Adrenal gland (tissue), 12 donors: ENCODE results near the gene TNIK. TPM values are rescaled to one million over a fixed set of nuclear protein-coding genes. Genes with fewer than 3 reads are reported as not detected.

Experiments used
- DNase-seq, 7 donors: peaks; one replicate each; pipeline ENCODE4 v3.0.0-alpha.2; 2019 to 2020
- H3K27ac ChIP-seq, 5 donors: fragments of 200-600 bp; sonication (generic) in 4 of 5; 1 replicate in 3 of 5; 2 replicates in 2 of 5; pipeline versions ENCODE4 v1.5.1 to v1.8.0; 2016 to 2020; ENCODE audit warnings: mild to moderate bottlenecking in 1 of 5
- H3K27me3 ChIP-seq: fragments of 200-600 bp; 2 replicates; pipeline ENCODE4 v1.8.0; 2021
- H3K36me3 ChIP-seq, 2 donors: fragments of 200-600 bp; replicated peaks in 1 of 2; 1 replicate in 1 of 2; 2 replicates in 1 of 2; pipeline versions ENCODE4 v1.5.1 to v1.8.0; 2018 to 2022
- H3K4me1 ChIP-seq, 2 donors: fragments of 200-600 bp; replicated peaks in 1 of 2; 1 replicate in 1 of 2; 2 replicates in 1 of 2; pipeline versions ENCODE4 v1.5.1 to v1.8.0; 2018 to 2021
- H3K4me3 ChIP-seq, 4 donors: fragments of 200-600 bp; sonication (generic) in 3 of 4; one replicate each; pipeline ENCODE4 v1.5.1; 2016 to 2018
- H3K9me3 ChIP-seq, 3 donors: fragments of 200-600 bp; sonication (generic) in 1 of 3; replicated peaks in 1 of 3; 1 replicate in 2 of 3; 2 replicates in 1 of 3; pipeline versions ENCODE4 v1.5.1 to v1.8.0; 2016 to 2021
- CTCF ChIP-seq, 6 experiments: fragments of 450-650 bp in 4 of 6; fragments of 200-600 bp in 2 of 6; sonication (generic) in 1 of 6; IDR thresholded peaks; 1 replicate in 5 of 6; 2 replicates in 1 of 6; pipeline versions ENCODE4 v1.5.1 to v1.8.0; 2016 to 2021; ENCODE audit warnings: antibody characterized with exemption in 6 of 6, mild to moderate bottlenecking in 2 of 6, moderate library complexity in 1 of 6
- POLR2A ChIP-seq, 2 donors: fragments of 450-650 bp; IDR thresholded peaks; one replicate each; pipeline ENCODE4 v1.6.1; 2017; ENCODE audit warnings: antibody characterized with exemption in 2 of 2, mild to moderate bottlenecking in 2 of 2, moderate library complexity in 1 of 2
- WGBS, 4 donors: extraction: QIAGEN DNeasy Blood & Tissue Kit in 2 of 4; methylation state at CpG; one replicate each; pipeline versions ENCODE4 v1.1.5 to v1.1.7; 2013 to 2017; 5-methylcytosine and 5-hydroxymethylcytosine counted together
- intact Hi-C, 2 donors: fragments of 100-400 bp; cut with DNase I; formaldehyde crosslinking; loops; one replicate each; pipeline versions ENCODE4 v1.14.1 to v1.15.0; 2022 to 2023
- polyA plus RNA-seq, 3 donors: library from polyadenylated mRNA; stranded (reverse); fragments of 200-250 nt in 2 of 3; fragments of 350-450 nt in 1 of 3; fragmentation: Illumina TruSeq in 1 of 3; extraction: RNeasy Lipid Tissue Mini Kit (QIAGEN cat#74804) in 1 of 3; gene quantifications; one replicate each; pipeline ENCODE4 v1.2.3, GENCODE V29; 2013 to 2014
- total RNA-seq, 9 donors: library from RNA; depleted of rRNA in 4 of 9; stranded (reverse); fragments of >200 nt in 4 of 9; fragments of 120-200 nt in 1 of 9; fragmentation: NEBNext Ultra II Directional in 1 of 9; extraction: Animal tissue kit (Norgen Biotek cat#: 25700) in 1 of 9; gene quantifications; one replicate each; pipeline versions ENCODE4 v1.1.0 to v1.2.4, GENCODE V29; 2013 to 2023
- donor health status: healthy with polysubstance abuse.
- donor health status: Bipolar disorder and iron deficiency.
- donor health status: DM: yes; HTN: yes; CAD: no.
- donor health status: DM: no; HTN: no; CAD: no.
- donor health status: DM: no; HTN: no; CAD: no.
- donor health status: DM: yes; HTN: yes; CAD: no.

TNIK gene
- total and polyA plus RNA-seq, 12 donors, result 4.9 to 33.1 (median 10.7) TPM

- H3K4me3 ChIP-seq, result no peak overlapping the region
Measured at GRCh38 chr3:171055336-171056178, 404.6 kb downstream of the TNIK start.

DNA sequence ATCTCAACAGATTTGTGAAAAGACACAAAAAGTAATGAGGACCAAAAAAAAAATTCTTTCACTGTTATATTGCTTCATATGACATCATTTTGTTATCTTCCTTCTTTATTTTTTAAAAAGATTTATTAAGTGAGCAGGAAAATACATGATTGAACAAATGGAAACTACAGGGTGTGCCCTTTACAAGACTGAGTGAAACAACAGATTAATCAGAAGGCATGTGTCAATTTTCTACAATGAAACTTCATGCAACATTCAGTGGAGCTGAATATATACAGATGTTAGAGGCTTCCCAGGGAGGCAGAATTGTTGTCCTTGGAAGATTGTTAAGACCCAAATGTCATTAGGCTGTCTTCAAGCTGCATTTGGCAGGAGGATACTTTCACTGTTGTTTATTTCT lies 405.3 kb downstream of the TNIK start:
- H3K4me1 ChIP-seq, result peaks cover 0 to 11% of the 10 kb centered on the region in 2 donors
- intact Hi-C loops, result loop anchor here in 1 of 2 donors (10.0 kb wide), 1 partner anchor 130 kb away; no protein-coding TSS in a partner anchor

More at GRCh38 chr3:171055336-171056178, 404.6 kb downstream of the TNIK start:
- Histone ChIP-seq H3K4me1 (peaks cover 0 to 11% of the 10 kb centered on the region in 2 donors), H3K9me3 (no peaks in the 10 kb centered on the region), H3K27me3 (no peaks in the 10 kb centered on the region), H3K27ac (no peak overlapping the region), H3K36me3 (no peaks in the 10 kb centered on the region)
- WGBS, 4 donors, result 45 to 54% (median 51%) methylated on average over 4 of the region's 4 CpGs
- DNase-seq, result no peak
- TF ChIP-seq POLR2A (IDR thresholded peaks at IDR 0.05) (no peak), CTCF (IDR thresholded peaks at IDR 0.05) (no peak)
- intact Hi-C loops, result loop anchor here in 1 of 2 donors (10.0 kb wide), 1 partner anchor 129 kb away; no protein-coding TSS in a partner anchor

DNA sequence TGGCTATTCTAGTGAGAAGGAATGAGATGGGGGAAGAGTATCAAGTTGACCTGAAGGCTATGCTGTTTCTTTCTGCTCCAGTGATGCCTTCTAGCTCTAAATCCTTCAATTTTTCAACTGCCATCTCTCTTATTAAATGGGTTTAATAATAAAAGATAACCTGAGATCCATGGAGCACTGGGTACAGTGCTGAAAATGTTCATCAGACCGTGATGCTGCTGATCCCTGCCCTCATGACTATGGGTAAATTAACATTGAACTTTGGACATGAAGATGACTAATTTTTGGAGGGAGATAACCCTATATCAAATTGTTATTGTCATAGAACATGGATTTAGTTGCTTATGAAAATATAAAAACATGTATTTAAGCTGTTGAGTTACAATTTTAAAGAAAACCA lies 406.0 kb downstream of the TNIK start:
- intact Hi-C loops, result loop anchor here in 1 of 2 donors (10.0 kb wide), 1 partner anchor 131 kb away; no protein-coding TSS in a partner anchor
- Histone ChIP-seq H3K4me1 (peaks cover 0 to 11% of the 10 kb centered on the region in 2 donors), H3K27ac (no peak overlapping the region), H3K27me3 (no peaks in the 10 kb centered on the region), H3K4me3 (no peak overlapping the region), H3K9me3 (no peaks in the 10 kb centered on the region), H3K36me3 (no peaks in the 10 kb centered on the region)
- no peak for DNase-seq
- TF ChIP-seq CTCF (IDR thresholded peaks at IDR 0.05) (no peak), POLR2A (IDR thresholded peaks at IDR 0.05) (no peak)
- WGBS, 4 donors, result 80 to 88% (median 84%) methylated on average over 1 of the region's 1 CpG

More for the DNA sequence above, 405.3 kb downstream of the TNIK start:
- no peak for TF ChIP-seq POLR2A (IDR thresholded peaks at IDR 0.05)
- no peak for TF ChIP-seq CTCF (IDR thresholded peaks at IDR 0.05)
- H3K27ac ChIP-seq, result no peak overlapping the region
- no peaks in the 10 kb centered on the region for H3K27me3 ChIP-seq
- H3K36me3 ChIP-seq, result no peaks in the 10 kb centered on the region
- H3K9me3 ChIP-seq, result no peaks in the 10 kb centered on the region
- DNase-seq, result no peak
- no peak overlapping the region for H3K4me3 ChIP-seq

DNA sequence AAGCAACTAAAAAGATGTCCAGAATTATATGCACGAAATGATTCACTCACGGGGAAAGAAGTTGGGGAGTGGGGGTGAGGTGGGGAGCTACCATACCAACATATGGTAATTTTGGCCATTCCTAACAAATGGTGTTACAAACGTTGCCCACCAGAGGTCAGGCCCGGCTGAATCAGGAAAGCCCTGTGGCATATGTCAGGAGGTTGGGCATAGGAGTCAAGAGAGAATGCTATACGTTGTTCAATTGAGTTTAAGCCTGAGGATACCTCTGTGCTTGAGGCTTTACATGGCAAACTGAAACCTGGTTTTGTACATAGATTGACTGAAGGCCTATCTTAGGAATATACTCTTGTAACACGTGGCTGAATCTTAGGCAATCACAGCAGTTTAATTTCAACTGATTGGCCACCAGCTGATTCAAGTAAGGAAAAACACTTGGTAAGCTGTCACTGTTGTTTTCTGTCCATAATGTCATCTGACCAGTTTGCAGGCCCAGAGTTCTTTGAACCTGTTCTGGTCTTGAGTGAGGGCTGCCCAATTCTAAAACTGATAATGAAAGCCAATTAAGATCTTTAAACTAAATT lies 410.3 kb downstream of the TNIK start:
- intact Hi-C loops, result loop anchor here (10.0 kb wide), 2 partner anchors 135 to 515 kb away; no protein-coding TSS in a partner anchor
- WGBS, 4 donors, result 30 to 37% (median 34%) methylated on average over 5 to 6 of the region's 6 CpGs

More for the DNA sequence above, 410.3 kb downstream of the TNIK start:
- DNase-seq, result peak; percentile 40 to 74 (median 62)
- Histone ChIP-seq H3K9me3 (no peaks in the 10 kb centered on the region), H3K27me3 (no peaks in the 10 kb centered on the region), H3K27ac (no peak overlapping the region), H3K4me3 (no peak overlapping the region), H3K4me1 (peaks cover 0 to 5% of the 10 kb centered on the region in 2 donors), H3K36me3 (no peaks in the 10 kb centered on the region)
- TF ChIP-seq POLR2A (IDR thresholded peaks at IDR 0.05) (no peak), CTCF (IDR thresholded peaks at IDR 0.05) (peak; percentile 52 to 77 (median 69))
